Measurements from ENCODE around the gene ZXDA.

GRCh38 chrX:57951666-57952319 is 41.5 kb upstream of the ZXDA start:
- TF ChIP-seq POLR2A (IDR thresholded peaks at IDR 0.05; ENCODE audit: low read length) (no peak), GATA1 (IDR thresholded peaks at IDR 0.05; ENCODE audit: low read depth, low read length) (no peak)
